Activated CD4-positive, alpha-beta T cell treated with anti-CD3 and anti-CD28 coated beads, Interleukin-2, amount 50 U/mL, for 16 hours (primary cell): Measurements from ENCODE around the gene CEP112.
"Not testable (repeated sequence)": the region's sequence is repeated elsewhere in the genome, so short reads cannot be mapped to it uniquely, and the experiment has no call there.

Experiments used
- DNase-seq: peaks from one replicate; pipeline ENCODE4 v3.0.0-alpha.2; 2020

Gene CEP112

GRCh38 chr17:66210208-66210574 is 18.3 kb upstream of the CEP112 start:
- no peak for DNase-seq

- DNase-seq, result no peak
These were observed 16.0 kb upstream of the CEP112 start for GRCh38 chr17:66207936-66208335.

- no peak for DNase-seq
These were observed 11.5 kb upstream of the CEP112 start for GRCh38 chr17:66203274-66204015.

GRCh38 chr17:66200685-66201092 is 8.8 kb upstream of the CEP112 start:
- DNase-seq, result peak; percentile 68

GRCh38 chr17:66198242-66198641 is 6.3 kb upstream of the CEP112 start:
- no peak for DNase-seq

GRCh38 chr17:66192378-66192687 is 400 bp upstream of the CEP112 start:
- DNase-seq, result no peak

GRCh38 chr17:66190738-66191592 is 968 bp downstream of the CEP112 start:
- DNase-seq, result no peak

GRCh38 chr17:66187718-66188117 is 4.2 kb downstream of the CEP112 start:
- no peak for DNase-seq

GRCh38 chr17:66185862-66186261 is 6.1 kb downstream of the CEP112 start:
- no peak for DNase-seq

- no peak for DNase-seq
These were observed 7.5 kb downstream of the CEP112 start for GRCh38 chr17:66184392-66184791.

GRCh38 chr17:66183529-66183928 is 8.4 kb downstream of the CEP112 start:
- no peak for DNase-seq

- DNase-seq, result no peak
These were observed 13.3 kb downstream of the CEP112 start for GRCh38 chr17:66178642-66179041.

GRCh38 chr17:66177048-66177447 is 14.9 kb downstream of the CEP112 start:
- DNase-seq, result no peak

GRCh38 chr17:66175892-66176291 is 16.0 kb downstream of the CEP112 start:
- no peak for DNase-seq

- no peak for DNase-seq
These were observed 19.2 kb downstream of the CEP112 start for GRCh38 chr17:66172691-66173223.

GRCh38 chr17:66172144-66172543 is 19.8 kb downstream of the CEP112 start:
- no peak for DNase-seq

GRCh38 chr17:66171692-66172091 is 20.2 kb downstream of the CEP112 start:
- DNase-seq, result no peak

GRCh38 chr17:66171172-66171571 is 20.8 kb downstream of the CEP112 start:
- no peak for DNase-seq

GRCh38 chr17:66169839-66170238 is 22.1 kb downstream of the CEP112 start:
- DNase-seq, result no peak

- DNase-seq, result no peak
These were observed 24.6 kb downstream of the CEP112 start for GRCh38 chr17:66167189-66167815.

GRCh38 chr17:66165537-66166123 is 26.3 kb downstream of the CEP112 start:
- peak; percentile 48 for DNase-seq

- not testable (repeated sequence) for DNase-seq
These were observed 36.9 kb downstream of the CEP112 start for GRCh38 chr17:66155055-66155454.

GRCh38 chr17:66152756-66153155 is 39.2 kb downstream of the CEP112 start:
- DNase-seq, result no peak
